ENCODE measurements around the gene PTBP3.
A peak's percentile ranks its signal among the peaks of the same experiment; 100 is the strongest.
"Not testable (repeated sequence)": the region's sequence is repeated elsewhere in the genome, so short reads cannot be mapped to it uniquely, and the experiment has no call there.

Gene PTBP3

GRCh38 chr9:112332977-112333638 is at the start of gene PTBP3:
Gene PTBP3, minus strand, starts transcription at chr9:112333619. Its CDS starts 35,754 bp downstream, at chr9:112297865.
- DNase-seq (ENCODE audit: low spot score) = no peak

GRCh38 chr9:112382501-112383364 is 49.3 kb upstream of the PTBP3 start:
- DNase-seq (ENCODE audit: low spot score) = no peak

- no peak for DNase-seq (ENCODE audit: low spot score)
Observed at GRCh38 chr9:112382066-112382465, 48.6 kb upstream of the PTBP3 start.

- DNase-seq (ENCODE audit: low spot score) = peak; percentile 29
Observed at GRCh38 chr9:112380825-112381221, 47.4 kb upstream of the PTBP3 start.

GRCh38 chr9:112380102-112380824 is 46.8 kb upstream of the PTBP3 start, which contains the start of gene HSDL2:
Gene HSDL2, plus strand, starts transcription at chr9:112380108. Its CDS starts 56 bp downstream, at chr9:112380164.
- no peak for DNase-seq (ENCODE audit: low spot score)

GRCh38 chr9:112379177-112380101 is 46.0 kb upstream of the PTBP3 start:
- peak; percentile 98 for DNase-seq (ENCODE audit: low spot score)

- DNase-seq (ENCODE audit: low spot score) = no peak
Observed at GRCh38 chr9:112378328-112379176, 45.1 kb upstream of the PTBP3 start.

GRCh38 chr9:112377684-112378327 is 44.4 kb upstream of the PTBP3 start:
- no peak for DNase-seq (ENCODE audit: low spot score)

- no peak for DNase-seq (ENCODE audit: low spot score)
Observed at GRCh38 chr9:112377087-112377486, 43.7 kb upstream of the PTBP3 start.

- no peak for DNase-seq (ENCODE audit: low spot score)
Observed at GRCh38 chr9:112375361-112375760, 41.9 kb upstream of the PTBP3 start.

GRCh38 chr9:112374232-112374631 is 40.8 kb upstream of the PTBP3 start:
- not testable (repeated sequence) for DNase-seq (ENCODE audit: low spot score)

- not testable (repeated sequence) for DNase-seq (ENCODE audit: low spot score)
Observed at GRCh38 chr9:112373666-112374065, 40.2 kb upstream of the PTBP3 start.

GRCh38 chr9:112371060-112371459 is 37.6 kb upstream of the PTBP3 start:
- no peak for DNase-seq (ENCODE audit: low spot score)

GRCh38 chr9:112369817-112370216 is 36.4 kb upstream of the PTBP3 start:
- DNase-seq (ENCODE audit: low spot score) = no peak

GRCh38 chr9:112367465-112367864 is 34.0 kb upstream of the PTBP3 start:
- no peak for DNase-seq (ENCODE audit: low spot score)

- no peak for DNase-seq (ENCODE audit: low spot score)
Observed at GRCh38 chr9:112366591-112366990, 33.2 kb upstream of the PTBP3 start.

GRCh38 chr9:112365257-112365656 is 31.8 kb upstream of the PTBP3 start:
- not testable (repeated sequence) for DNase-seq (ENCODE audit: low spot score)

GRCh38 chr9:112364761-112365160 is 31.3 kb upstream of the PTBP3 start:
- DNase-seq (ENCODE audit: low spot score) = no peak

- DNase-seq (ENCODE audit: low spot score) = peak; percentile 35
Observed at GRCh38 chr9:112361601-112362000, 28.2 kb upstream of the PTBP3 start.
